ENCODE measurements around the gene THBS3. TPM values are rescaled to one million over a fixed set of nuclear protein-coding genes. Genes with fewer than 3 reads are reported as not detected.

Gene THBS3
- total and polyA plus RNA-seq, 2 of the 13 experiments (the other 11 are each of a cell fraction or from before 2014, with no cell fraction given), result 0.86 to 3.6 TPM

DNA sequence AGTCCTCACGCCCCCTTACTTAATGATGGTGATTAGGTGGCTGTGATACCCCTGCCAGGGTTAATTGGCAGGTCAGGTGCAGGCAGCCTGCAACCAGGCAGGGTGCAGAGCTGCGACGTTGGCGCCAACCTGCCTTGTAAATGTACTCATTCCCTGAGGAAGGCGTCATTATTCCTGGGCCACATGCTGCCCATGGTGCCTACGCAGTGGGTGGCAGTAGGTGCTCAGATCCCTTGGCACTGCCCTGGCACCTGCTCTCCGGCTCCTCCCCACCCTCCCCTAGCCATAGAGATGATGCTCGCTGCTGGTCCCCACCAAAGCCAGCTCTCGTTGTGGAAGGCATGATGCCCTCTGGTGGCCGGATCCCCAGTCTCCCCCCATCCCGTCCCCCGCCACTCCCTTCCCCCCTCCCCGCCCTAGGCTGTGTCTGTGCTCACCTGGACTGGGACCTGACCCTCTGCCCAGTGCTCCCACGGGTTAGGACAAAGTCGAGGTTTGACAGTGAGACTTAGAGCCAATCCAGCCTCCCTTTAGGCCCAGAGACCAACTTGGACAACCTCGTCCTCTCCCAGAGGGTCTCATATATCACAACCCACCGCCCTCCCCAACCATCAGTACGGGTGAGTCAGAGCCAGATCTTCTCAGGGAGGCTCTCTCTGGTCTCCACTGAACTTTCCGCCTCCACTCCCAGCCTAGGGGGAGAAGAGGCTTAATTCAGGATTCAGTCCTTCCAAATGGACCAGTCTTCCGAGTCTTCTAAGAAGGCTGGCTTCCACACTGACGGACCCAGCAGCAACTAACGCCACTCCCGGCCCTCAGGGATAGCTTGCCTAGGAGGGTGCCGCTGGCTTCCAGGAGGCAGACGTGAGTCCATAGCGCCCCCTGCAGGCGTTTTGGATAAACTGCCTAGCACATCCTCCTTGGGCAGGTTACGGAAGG lies 40.3 kb downstream of the THBS3 start (continued):
- TF ChIP-seq, protein P1, sequence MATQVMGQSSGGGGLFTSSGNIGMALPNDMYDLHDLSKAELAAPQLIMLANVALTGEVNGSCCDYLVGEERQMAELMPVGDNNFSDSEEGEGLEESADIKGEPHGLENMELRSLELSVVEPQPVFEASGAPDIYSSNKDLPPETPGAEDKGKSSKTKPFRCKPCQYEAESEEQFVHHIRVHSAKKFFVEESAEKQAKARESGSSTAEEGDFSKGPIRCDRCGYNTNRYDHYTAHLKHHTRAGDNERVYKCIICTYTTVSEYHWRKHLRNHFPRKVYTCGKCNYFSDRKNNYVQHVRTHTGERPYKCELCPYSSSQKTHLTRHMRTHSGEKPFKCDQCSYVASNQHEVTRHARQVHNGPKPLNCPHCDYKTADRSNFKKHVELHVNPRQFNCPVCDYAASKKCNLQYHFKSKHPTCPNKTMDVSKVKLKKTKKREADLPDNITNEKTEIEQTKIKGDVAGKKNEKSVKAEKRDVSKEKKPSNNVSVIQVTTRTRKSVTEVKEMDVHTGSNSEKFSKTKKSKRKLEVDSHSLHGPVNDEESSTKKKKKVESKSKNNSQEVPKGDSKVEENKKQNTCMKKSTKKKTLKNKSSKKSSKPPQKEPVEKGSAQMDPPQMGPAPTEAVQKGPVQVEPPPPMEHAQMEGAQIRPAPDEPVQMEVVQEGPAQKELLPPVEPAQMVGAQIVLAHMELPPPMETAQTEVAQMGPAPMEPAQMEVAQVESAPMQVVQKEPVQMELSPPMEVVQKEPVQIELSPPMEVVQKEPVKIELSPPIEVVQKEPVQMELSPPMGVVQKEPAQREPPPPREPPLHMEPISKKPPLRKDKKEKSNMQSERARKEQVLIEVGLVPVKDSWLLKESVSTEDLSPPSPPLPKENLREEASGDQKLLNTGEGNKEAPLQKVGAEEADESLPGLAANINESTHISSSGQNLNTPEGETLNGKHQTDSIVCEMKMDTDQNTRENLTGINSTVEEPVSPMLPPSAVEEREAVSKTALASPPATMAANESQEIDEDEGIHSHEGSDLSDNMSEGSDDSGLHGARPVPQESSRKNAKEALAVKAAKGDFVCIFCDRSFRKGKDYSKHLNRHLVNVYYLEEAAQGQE (IDR thresholded peaks at IDR 0.05; ENCODE audit: borderline replicate concordance in 1 of 2, low read depth in 1 of 2, low read length in 2 of 2), result no peak
- TF ChIP-seq ZBTB21 (CRISPR knock-in tag; IDR thresholded peaks at IDR 0.05), result no peak
- TF ChIP-seq, protein P2, sequence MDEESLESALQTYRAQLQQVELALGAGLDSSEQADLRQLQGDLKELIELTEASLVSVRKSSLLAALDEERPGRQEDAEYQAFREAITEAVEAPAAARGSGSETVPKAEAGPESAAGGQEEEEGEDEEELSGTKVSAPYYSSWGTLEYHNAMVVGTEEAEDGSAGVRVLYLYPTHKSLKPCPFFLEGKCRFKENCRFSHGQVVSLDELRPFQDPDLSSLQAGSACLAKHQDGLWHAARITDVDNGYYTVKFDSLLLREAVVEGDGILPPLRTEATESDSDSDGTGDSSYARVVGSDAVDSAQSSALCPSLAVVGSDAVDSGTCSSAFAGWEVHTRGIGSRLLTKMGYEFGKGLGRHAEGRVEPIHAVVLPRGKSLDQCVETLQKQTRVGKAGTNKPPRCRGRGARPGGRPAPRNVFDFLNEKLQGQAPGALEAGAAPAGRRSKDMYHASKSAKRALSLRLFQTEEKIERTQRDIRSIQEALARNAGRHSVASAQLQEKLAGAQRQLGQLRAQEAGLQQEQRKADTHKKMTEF (CRISPR knock-in tag; IDR thresholded peaks at IDR 0.05), result 0 out of 2 replicates have a peak, but pooled peaks have one; percentile 48
- TF ChIP-seq, protein P3, sequence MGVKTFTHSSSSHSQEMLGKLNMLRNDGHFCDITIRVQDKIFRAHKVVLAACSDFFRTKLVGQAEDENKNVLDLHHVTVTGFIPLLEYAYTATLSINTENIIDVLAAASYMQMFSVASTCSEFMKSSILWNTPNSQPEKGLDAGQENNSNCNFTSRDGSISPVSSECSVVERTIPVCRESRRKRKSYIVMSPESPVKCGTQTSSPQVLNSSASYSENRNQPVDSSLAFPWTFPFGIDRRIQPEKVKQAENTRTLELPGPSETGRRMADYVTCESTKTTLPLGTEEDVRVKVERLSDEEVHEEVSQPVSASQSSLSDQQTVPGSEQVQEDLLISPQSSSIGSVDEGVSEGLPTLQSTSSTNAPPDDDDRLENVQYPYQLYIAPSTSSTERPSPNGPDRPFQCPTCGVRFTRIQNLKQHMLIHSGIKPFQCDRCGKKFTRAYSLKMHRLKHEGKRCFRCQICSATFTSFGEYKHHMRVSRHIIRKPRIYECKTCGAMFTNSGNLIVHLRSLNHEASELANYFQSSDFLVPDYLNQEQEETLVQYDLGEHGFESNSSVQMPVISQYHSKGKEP (CRISPR knock-in tag; IDR thresholded peaks at IDR 0.05), result no peak
- TF ChIP-seq, protein P4, sequence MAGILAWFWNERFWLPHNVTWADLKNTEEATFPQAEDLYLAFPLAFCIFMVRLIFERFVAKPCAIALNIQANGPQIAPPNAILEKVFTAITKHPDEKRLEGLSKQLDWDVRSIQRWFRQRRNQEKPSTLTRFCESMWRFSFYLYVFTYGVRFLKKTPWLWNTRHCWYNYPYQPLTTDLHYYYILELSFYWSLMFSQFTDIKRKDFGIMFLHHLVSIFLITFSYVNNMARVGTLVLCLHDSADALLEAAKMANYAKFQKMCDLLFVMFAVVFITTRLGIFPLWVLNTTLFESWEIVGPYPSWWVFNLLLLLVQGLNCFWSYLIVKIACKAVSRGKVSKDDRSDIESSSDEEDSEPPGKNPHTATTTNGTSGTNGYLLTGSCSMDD (CRISPR knock-in tag; IDR thresholded peaks at IDR 0.05), result no peak
